MCF 10A (cell line): ENCODE measurements around the gene IGDCC3. TPM values are rescaled to one million over a fixed set of nuclear protein-coding genes. Genes with fewer than 3 reads are reported as not detected.

Experiments
- BruUV-seq: library from RNA; stranded (reverse); fragments of 400-500 nt; replicated peaks from 2 replicates; lab custom pipeline; 2021; lab: Mats Ljungman, UMichigan
- CTCF ChIA-PET: fragments of 300-600 bp; sonication (Branson Sonifier 250); formaldehyde crosslinking; extraction: SDS; loops from one replicate; lab custom pipeline; 2021; ENCODE audit warnings: antibody characterized with exemption, inconsistent platforms; lab: Yijun Ruan, JAX
- POLR2A ChIA-PET: fragments of 300-600, 350-650 bp; sonication (Branson Sonifier 250); formaldehyde crosslinking; extraction: SDS; loops from one replicate; lab custom pipeline; 2020; ENCODE audit warnings: antibody characterized with exemption, inconsistent platforms; lab: Yijun Ruan, JAX
- DNase-seq: peaks from one replicate; pipeline ENCODE4 v3.0.0-alpha.2; 2018; ENCODE audit not compliant: unreplicated experiment
- H3K27ac Mint-ChIP-seq: one replicate; pipeline ENCODE4 v1.8.0; 2022; ENCODE audit warnings: mild to moderate bottlenecking, low read depth, mixed read lengths; ENCODE audit not compliant: unreplicated experiment
- H3K27me3 Mint-ChIP-seq: one replicate; pipeline ENCODE4 v1.8.0; 2022; ENCODE audit warnings: mixed read lengths; ENCODE audit not compliant: insufficient read depth, unreplicated experiment
- H3K36me3 Mint-ChIP-seq: one replicate; pipeline ENCODE4 v1.8.0; 2022; ENCODE audit warnings: mild to moderate bottlenecking, moderate library complexity, mixed read lengths; ENCODE audit not compliant: insufficient read depth, unreplicated experiment
- H3K4me1 Mint-ChIP-seq: one replicate; pipeline ENCODE4 v1.8.0; 2022; ENCODE audit warnings: mixed read lengths; ENCODE audit not compliant: insufficient read depth, unreplicated experiment
- H3K4me3 Mint-ChIP-seq: one replicate; pipeline ENCODE4 v1.8.0; 2022; ENCODE audit warnings: mild to moderate bottlenecking, moderate library complexity, mixed read lengths; ENCODE audit not compliant: unreplicated experiment
- H3K9me3 Mint-ChIP-seq: one replicate; pipeline ENCODE4 v1.8.0; 2022; ENCODE audit warnings: mixed read lengths; ENCODE audit not compliant: unreplicated experiment
- CTCF ChIP-seq: fragments of 200-600 bp; IDR thresholded peaks from one replicate; pipeline ENCODE4 v1.8.0; 2022; ENCODE audit warnings: antibody characterized with exemption, mild to moderate bottlenecking; ENCODE audit not compliant: unreplicated experiment
- intact Hi-C: fragments of 100-400 bp; cut with micrococcal nuclease; formaldehyde crosslinking; loops from 2 replicates; pipeline ENCODE4 v1.14.1; 2022
- total RNA-seq: library from RNA; stranded (reverse); gene quantifications from 2 replicates; pipeline ENCODE4 v1.2.3, GENCODE V29; 2022

Gene IGDCC3
- total RNA-seq, 1 experiment from 2014 or later = not detected

DNA sequence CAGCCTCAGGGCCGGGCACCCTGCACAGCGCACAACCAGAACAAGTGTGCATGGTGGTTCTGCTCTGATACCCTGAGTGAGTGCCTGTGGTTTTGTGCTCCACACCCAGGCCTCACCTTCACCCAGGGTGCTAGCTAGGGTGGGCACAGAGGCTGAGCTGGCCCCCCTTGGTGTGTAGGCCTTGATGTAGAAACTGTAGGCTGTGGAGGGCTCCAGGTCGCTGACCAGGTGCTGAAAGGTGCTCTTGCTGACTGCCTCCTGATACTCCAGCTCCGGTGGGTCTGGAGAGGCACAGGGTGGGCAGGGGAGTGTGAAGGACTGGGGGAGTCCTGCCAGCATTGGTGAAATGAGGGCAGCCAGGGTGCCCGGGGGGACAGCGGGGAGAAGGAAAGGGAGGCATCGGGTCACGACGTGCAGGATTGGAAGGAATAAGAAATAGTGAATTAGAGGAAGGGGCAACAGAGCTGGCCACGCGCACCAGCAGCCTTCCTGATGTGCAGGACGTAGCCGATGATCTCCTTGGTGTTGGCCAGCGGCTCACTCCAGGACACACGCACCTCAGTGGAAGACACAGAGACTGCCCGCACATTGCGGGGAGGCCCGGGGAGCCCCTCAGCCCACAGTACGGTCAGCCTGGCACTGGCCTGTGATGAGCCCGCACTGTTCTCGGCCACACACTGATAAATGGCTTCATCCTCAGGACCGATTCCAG lies 46.7 kb downstream of the IGDCC3 start:
- intact Hi-C loops = no loop called here
- TF ChIP-seq CTCF = no peak
- Mint-ChIP-seq H3K27me3 (no peaks in the 10 kb centered on the region), H3K27ac (no peak overlapping the region), H3K4me3 (no peak overlapping the region), H3K36me3 (no peaks in the 10 kb centered on the region), H3K4me1 (no peaks in the 10 kb centered on the region), H3K9me3 (no peaks in the 10 kb centered on the region)
- CTCF ChIA-PET = interaction anchor here (1.0 to 2.3 kb wide), 2 partner anchors 12 to 54 kb away, joined by 3 to 9 read pairs; no protein-coding TSS in a partner anchor
- BruUV-seq = no TSS peak
- POLR2A ChIA-PET = no interaction called here
- DNase-seq = no peak

DNA sequence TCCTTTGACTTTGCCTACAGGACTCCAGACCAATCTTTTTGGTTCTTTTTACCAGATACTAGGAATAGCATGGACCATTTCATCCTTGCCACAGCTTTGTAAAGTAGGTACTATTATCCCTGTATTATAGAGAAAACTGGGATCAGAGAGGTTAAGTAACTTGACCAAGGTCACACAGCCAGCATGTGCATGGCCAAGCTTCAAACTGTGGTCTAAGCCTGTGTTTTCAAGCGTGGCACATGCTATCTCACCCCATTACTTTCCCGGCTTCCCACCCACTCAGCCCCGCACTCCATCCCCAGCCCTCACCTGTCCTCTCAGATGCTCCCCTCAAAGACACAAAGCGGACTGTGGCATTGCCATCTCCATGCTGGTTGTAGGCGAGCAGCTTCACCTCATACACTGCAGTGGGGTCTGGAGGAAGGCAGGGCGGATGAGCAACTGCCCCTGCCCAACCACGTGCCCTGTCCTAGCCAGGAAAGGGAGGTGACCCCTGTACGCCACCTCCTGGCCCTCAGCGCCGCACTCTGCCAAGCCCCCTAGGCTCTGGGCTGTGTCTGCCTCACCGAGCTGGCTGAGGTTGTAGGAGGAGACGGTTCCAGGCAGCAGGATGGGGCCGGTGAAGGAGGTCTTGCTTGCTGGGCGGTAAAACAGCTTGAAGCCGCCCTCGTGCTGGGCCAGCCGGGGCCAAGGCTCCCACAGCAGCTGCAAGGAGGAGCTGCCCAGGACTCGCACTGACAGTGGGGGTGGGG lies 47.6 kb downstream of the IGDCC3 start:
- no peak for DNase-seq
- Mint-ChIP-seq H3K27ac (no peak overlapping the region), H3K36me3 (no peaks in the 10 kb centered on the region), H3K4me3 (no peak overlapping the region), H3K4me1 (no peaks in the 10 kb centered on the region), H3K9me3 (no peaks in the 10 kb centered on the region), H3K27me3 (no peaks in the 10 kb centered on the region)
- no peak for TF ChIP-seq CTCF
- intact Hi-C loops = no loop called here
- no TSS peak for BruUV-seq
- POLR2A ChIA-PET = no interaction called here
- CTCF ChIA-PET = interaction anchor here (0.6 to 2.3 kb wide), 3 partner anchors 11 to 57 kb away, joined by 3 to 9 read pairs (median 3); no protein-coding TSS in a partner anchor

DNA sequence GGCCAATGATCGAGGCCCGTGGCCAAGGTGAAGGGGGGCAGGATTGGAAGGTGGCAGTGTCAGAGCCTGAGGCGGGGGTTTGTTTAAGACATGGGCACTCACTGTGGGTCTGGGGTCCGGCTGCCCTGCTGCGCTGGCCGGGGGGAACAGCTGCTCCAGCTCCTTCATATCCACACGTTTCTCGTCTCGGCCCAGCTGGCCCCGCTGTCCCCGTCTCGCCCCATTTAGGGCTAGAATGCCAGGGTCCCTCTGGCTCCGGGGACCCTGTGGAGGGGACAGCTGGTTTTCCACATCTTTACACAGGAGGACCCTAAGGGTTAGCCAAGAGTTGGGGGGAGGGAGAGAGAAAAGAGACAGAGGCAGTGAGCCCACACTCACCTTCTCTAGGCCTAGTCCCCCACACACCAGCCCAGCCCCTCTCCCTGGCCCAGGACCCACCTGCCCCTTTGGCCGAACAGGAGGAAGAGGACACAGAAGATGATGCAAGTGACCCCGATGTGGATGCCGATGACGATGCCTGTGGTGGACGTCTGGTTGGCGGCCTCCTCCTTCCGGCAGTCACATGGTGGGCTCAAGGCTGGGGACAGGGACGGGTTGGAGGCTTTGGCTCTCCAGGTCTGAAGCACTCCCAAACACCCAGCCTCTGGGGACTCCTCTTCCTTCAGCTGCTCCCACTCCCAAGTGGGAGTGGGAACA lies 48.4 kb downstream of the IGDCC3 start:
- intact Hi-C loops = no loop called here
- Mint-ChIP-seq H3K4me1 (no peaks in the 10 kb centered on the region), H3K9me3 (no peaks in the 10 kb centered on the region), H3K27me3 (no peaks in the 10 kb centered on the region), H3K4me3 (no peak overlapping the region), H3K27ac (no peak overlapping the region), H3K36me3 (no peaks in the 10 kb centered on the region)
- no peak for TF ChIP-seq CTCF
- ChIA-PET CTCF (interaction anchor here (0.7 to 2.3 kb wide), 3 partner anchors 11 to 1341 kb away, joined by 3 to 9 read pairs (median 3); no protein-coding TSS in a partner anchor), POLR2A (no interaction called here)
- DNase-seq = no peak
- BruUV-seq = no TSS peak
